ENCODE measurements around the gene FLAD1. TPM values are rescaled to one million over a fixed set of nuclear protein-coding genes. Genes with fewer than 3 reads are reported as not detected.

The FLAD1 gene
- total RNA-seq, 1 experiment from 2014 or later, result 72.8 TPM

DNA sequence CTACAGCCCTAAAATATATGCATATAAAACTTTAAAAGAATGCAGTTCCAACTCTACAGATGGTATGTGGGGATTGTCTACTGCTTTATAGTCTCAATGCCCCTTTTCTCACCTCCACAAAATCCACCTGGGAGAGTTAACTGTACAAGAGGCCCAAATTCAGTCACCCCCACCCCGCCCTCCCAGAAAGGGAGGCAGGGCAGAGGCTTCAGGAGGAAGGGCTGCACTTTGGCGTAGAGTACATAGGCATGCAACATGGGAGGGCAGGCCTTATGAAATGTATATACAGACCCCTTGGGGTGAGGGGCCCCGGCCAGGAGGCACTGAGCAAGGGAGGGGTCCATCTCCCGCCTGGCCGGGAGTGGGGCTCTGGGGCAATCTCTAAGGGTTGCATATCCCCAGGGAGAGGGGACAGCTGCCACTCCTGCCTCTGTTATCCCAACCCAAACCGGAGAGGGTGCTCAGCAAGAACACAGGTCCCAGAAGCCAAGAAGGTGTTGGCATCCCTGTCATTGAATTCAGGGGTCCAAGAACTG, 20.3 kb upstream of the FLAD1 start:
- ATAC-seq (no peak), DNase-seq (ENCODE audit: low read depth, low spot score) (no peak)
- Histone ChIP-seq H3K4me1 (ENCODE audit: control insufficient read depth, insufficient read depth, low read length) (peaks cover 32% of the 10 kb centered on the region), H3K27ac (ENCODE audit: low read length) (peak overlapping the region; percentile 96), H3K27me3 (ENCODE audit: control insufficient read depth, insufficient read depth, low read length) (no peaks in the 10 kb centered on the region), H3K9me3 (ENCODE audit: control insufficient read depth, insufficient read depth, low read depth, low read length) (no peaks in the 10 kb centered on the region), H3K36me3 (ENCODE audit: control insufficient read depth, insufficient read depth, low read length) (peaks cover 20% of the 10 kb centered on the region), H3K4me3 (ENCODE audit: low read depth in 2 of 2, low read length in 2 of 2) (peak overlapping the region in 1 of 2 experiments; percentile 64; a peak in 3 of 4 replicates)
- in situ Hi-C loops (cut with HindIII; ENCODE audit: low pct_unique_long_range_greater_than_20kb, low sequenced_read_pairs), result no loop called here
- ChIA-PET CTCF (no interaction called here), POLR2A (no interaction called here)
- BruUV-seq (replicated peaks), result no TSS peak
- TF ChIP-seq POLR2AphosphoS5 (IDR thresholded peaks at IDR 0.05; ENCODE audit: low read depth, low read length), result peak; percentile 2; the same call in 1 of the 2 replicates
- TF ChIP-seq, protein P1, sequence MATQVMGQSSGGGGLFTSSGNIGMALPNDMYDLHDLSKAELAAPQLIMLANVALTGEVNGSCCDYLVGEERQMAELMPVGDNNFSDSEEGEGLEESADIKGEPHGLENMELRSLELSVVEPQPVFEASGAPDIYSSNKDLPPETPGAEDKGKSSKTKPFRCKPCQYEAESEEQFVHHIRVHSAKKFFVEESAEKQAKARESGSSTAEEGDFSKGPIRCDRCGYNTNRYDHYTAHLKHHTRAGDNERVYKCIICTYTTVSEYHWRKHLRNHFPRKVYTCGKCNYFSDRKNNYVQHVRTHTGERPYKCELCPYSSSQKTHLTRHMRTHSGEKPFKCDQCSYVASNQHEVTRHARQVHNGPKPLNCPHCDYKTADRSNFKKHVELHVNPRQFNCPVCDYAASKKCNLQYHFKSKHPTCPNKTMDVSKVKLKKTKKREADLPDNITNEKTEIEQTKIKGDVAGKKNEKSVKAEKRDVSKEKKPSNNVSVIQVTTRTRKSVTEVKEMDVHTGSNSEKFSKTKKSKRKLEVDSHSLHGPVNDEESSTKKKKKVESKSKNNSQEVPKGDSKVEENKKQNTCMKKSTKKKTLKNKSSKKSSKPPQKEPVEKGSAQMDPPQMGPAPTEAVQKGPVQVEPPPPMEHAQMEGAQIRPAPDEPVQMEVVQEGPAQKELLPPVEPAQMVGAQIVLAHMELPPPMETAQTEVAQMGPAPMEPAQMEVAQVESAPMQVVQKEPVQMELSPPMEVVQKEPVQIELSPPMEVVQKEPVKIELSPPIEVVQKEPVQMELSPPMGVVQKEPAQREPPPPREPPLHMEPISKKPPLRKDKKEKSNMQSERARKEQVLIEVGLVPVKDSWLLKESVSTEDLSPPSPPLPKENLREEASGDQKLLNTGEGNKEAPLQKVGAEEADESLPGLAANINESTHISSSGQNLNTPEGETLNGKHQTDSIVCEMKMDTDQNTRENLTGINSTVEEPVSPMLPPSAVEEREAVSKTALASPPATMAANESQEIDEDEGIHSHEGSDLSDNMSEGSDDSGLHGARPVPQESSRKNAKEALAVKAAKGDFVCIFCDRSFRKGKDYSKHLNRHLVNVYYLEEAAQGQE (IDR thresholded peaks at IDR 0.05; ENCODE audit: insufficient read depth in 1 of 2, low read depth in 2 of 2, low read length in 1 of 2), result no peak
- intact Hi-C loops (cut with micrococcal nuclease; ENCODE audit: unreplicated experiment), result no loop called here

- Histone ChIP-seq H3K27me3 (ENCODE audit: control insufficient read depth, insufficient read depth, low read length) (no peaks in the 10 kb centered on the region), H3K4me1 (ENCODE audit: control insufficient read depth, insufficient read depth, low read length) (peaks cover 36% of the 10 kb centered on the region), H3K4me3 (ENCODE audit: low read depth in 2 of 2, low read length in 2 of 2) (no peak overlapping the region), H3K9me3 (ENCODE audit: control insufficient read depth, insufficient read depth, low read depth, low read length) (no peaks in the 10 kb centered on the region), H3K27ac (ENCODE audit: low read length) (peak overlapping the region; percentile 31; the same call in 1 of the 2 replicates), H3K36me3 (ENCODE audit: control insufficient read depth, insufficient read depth, low read length) (peaks cover 20% of the 10 kb centered on the region)
- CTCF ChIA-PET, result no interaction called here
- TF ChIP-seq SIN3A (IDR thresholded peaks at IDR 0.05; ENCODE audit: borderline replicate concordance, insufficient read depth, low read depth, low read length), result no peak
- TF ChIP-seq, protein P1 (IDR thresholded peaks at IDR 0.05; ENCODE audit: insufficient read depth in 1 of 2, low read depth in 2 of 2, low read length in 1 of 2), result no peak
- TF ChIP-seq, protein P2, sequence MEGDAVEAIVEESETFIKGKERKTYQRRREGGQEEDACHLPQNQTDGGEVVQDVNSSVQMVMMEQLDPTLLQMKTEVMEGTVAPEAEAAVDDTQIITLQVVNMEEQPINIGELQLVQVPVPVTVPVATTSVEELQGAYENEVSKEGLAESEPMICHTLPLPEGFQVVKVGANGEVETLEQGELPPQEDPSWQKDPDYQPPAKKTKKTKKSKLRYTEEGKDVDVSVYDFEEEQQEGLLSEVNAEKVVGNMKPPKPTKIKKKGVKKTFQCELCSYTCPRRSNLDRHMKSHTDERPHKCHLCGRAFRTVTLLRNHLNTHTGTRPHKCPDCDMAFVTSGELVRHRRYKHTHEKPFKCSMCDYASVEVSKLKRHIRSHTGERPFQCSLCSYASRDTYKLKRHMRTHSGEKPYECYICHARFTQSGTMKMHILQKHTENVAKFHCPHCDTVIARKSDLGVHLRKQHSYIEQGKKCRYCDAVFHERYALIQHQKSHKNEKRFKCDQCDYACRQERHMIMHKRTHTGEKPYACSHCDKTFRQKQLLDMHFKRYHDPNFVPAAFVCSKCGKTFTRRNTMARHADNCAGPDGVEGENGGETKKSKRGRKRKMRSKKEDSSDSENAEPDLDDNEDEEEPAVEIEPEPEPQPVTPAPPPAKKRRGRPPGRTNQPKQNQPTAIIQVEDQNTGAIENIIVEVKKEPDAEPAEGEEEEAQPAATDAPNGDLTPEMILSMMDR (IDR thresholded peaks at IDR 0.05), result no peak
- TF ChIP-seq TCF7L2 (IDR thresholded peaks at IDR 0.05; ENCODE audit: low read depth, low read length), result no peak
- TF ChIP-seq POLR2AphosphoS5 (IDR thresholded peaks at IDR 0.05; ENCODE audit: low read depth, low read length), result no peak
- no peak for DNase-seq (ENCODE audit: low read depth, low spot score)
- no TSS peak for BruUV-seq (replicated peaks)
- in situ Hi-C loops (cut with HindIII; ENCODE audit: low pct_unique_long_range_greater_than_20kb, low sequenced_read_pairs), result no loop called here
- POLR2A ChIA-PET, result no interaction called here
- no peak for ATAC-seq
- intact Hi-C loops (cut with micrococcal nuclease; ENCODE audit: unreplicated experiment), result no loop called here
These were observed 19.5 kb upstream of the FLAD1 start for GRCh38 chr1:154963643-154964042.

Data from Panc1 (cell line).